Measurements from ENCODE around the gene MAVS.
A peak's percentile ranks its signal among the peaks of the same experiment; 100 is the strongest.
"Not testable (repeated sequence)": the region's sequence is repeated elsewhere in the genome, so short reads cannot be mapped to it uniquely, and the experiment has no call there.

The MAVS gene

GRCh38 chr20:3826420-3826819 lies 20.2 kb upstream of the MAVS start:
- in situ Hi-C loops (cut with MboI; ENCODE audit: low pct_unique_long_range_greater_than_20kb, low sequenced_read_pairs, unreplicated experiment), result no loop called here
- peak; percentile 9 for TF ChIP-seq CTCF (IDR thresholded peaks at IDR 0.05; ENCODE audit: extremely low read depth, insufficient read depth, missing control alignments)
- DNase-seq (ENCODE audit: low spot score), result no peak

- no peak for DNase-seq (ENCODE audit: low spot score)
- TF ChIP-seq CTCF (IDR thresholded peaks at IDR 0.05; ENCODE audit: extremely low read depth, insufficient read depth, missing control alignments), result no peak
- in situ Hi-C loops (cut with MboI; ENCODE audit: low pct_unique_long_range_greater_than_20kb, low sequenced_read_pairs, unreplicated experiment), result no loop called here
Measured at GRCh38 chr20:3828798-3829197, 17.8 kb upstream of the MAVS start.

GRCh38 chr20:3829891-3830290 lies 16.7 kb upstream of the MAVS start:
- DNase-seq (ENCODE audit: low spot score); in situ Hi-C loops (cut with MboI; ENCODE audit: low pct_unique_long_range_greater_than_20kb, low sequenced_read_pairs, unreplicated experiment): not testable (repeated sequence)

- DNase-seq (ENCODE audit: low spot score), result no peak
- TF ChIP-seq CTCF (IDR thresholded peaks at IDR 0.05; ENCODE audit: extremely low read depth, insufficient read depth, missing control alignments), result no peak
- in situ Hi-C loops (cut with MboI; ENCODE audit: low pct_unique_long_range_greater_than_20kb, low sequenced_read_pairs, unreplicated experiment), result no loop called here
Measured at GRCh38 chr20:3836132-3836531, 10.5 kb upstream of the MAVS start.

GRCh38 chr20:3839328-3839727 lies 7.3 kb upstream of the MAVS start:
- in situ Hi-C loops (cut with MboI; ENCODE audit: low pct_unique_long_range_greater_than_20kb, low sequenced_read_pairs, unreplicated experiment), result no loop called here
- no peak for TF ChIP-seq CTCF (IDR thresholded peaks at IDR 0.05; ENCODE audit: extremely low read depth, insufficient read depth, missing control alignments)
- DNase-seq (ENCODE audit: low spot score), result no peak

GRCh38 chr20:3840201-3840600 lies 6.4 kb upstream of the MAVS start:
- in situ Hi-C loops (cut with MboI; ENCODE audit: low pct_unique_long_range_greater_than_20kb, low sequenced_read_pairs, unreplicated experiment); DNase-seq (ENCODE audit: low spot score): not testable (repeated sequence)

- in situ Hi-C loops (cut with MboI; ENCODE audit: low pct_unique_long_range_greater_than_20kb, low sequenced_read_pairs, unreplicated experiment), result no loop called here
- TF ChIP-seq CTCF (IDR thresholded peaks at IDR 0.05; ENCODE audit: extremely low read depth, insufficient read depth, missing control alignments), result no peak
- DNase-seq (ENCODE audit: low spot score), result peak; percentile 8
Measured at GRCh38 chr20:3842348-3842930, 4.2 kb upstream of the MAVS start.

GRCh38 chr20:3843490-3843889 lies 3.1 kb upstream of the MAVS start:
- in situ Hi-C loops (cut with MboI; ENCODE audit: low pct_unique_long_range_greater_than_20kb, low sequenced_read_pairs, unreplicated experiment), result no loop called here
- no peak for TF ChIP-seq CTCF (IDR thresholded peaks at IDR 0.05; ENCODE audit: extremely low read depth, insufficient read depth, missing control alignments)
- DNase-seq (ENCODE audit: low spot score), result peak; percentile 26

- peak; percentile 3 for DNase-seq (ENCODE audit: low spot score)
- in situ Hi-C loops (cut with MboI; ENCODE audit: low pct_unique_long_range_greater_than_20kb, low sequenced_read_pairs, unreplicated experiment), result not testable (repeated sequence)
Measured at GRCh38 chr20:3843990-3844619, 2.5 kb upstream of the MAVS start.

Data from GM13977 (cell line).